ENCODE results near the gene SUPT5H. TPM values are rescaled to one million over a fixed set of nuclear protein-coding genes. Genes with fewer than 3 reads are reported as not detected.

SUPT5H gene
- total RNA-seq, 5 donors from 2014 or later (not counting 1 experiment from before 2014, with no cell fraction given), result 180 to 301 (median 194) TPM

DNA sequence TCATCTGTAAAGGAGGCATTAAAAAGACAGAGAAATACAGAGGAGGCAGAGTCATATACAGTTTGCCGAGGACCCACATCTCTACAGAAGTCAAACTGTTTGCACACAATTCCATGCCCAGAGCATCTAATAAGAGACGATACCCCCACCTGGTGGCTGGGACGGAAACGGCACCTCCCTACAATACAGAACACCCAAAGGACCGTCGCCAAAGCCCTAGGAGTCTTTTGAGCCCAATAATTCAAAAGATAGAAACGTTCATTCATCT is 33.6 kb upstream of the SUPT5H start:
- H3K4me1 ChIP-seq (ENCODE audit: control insufficient read depth in 1 of 2, extremely low read depth in 1 of 2, insufficient read depth in 2 of 2, low read length in 2 of 2), result peaks cover 14 to 59% of the 10 kb centered on the region in 2 experiments

DNA sequence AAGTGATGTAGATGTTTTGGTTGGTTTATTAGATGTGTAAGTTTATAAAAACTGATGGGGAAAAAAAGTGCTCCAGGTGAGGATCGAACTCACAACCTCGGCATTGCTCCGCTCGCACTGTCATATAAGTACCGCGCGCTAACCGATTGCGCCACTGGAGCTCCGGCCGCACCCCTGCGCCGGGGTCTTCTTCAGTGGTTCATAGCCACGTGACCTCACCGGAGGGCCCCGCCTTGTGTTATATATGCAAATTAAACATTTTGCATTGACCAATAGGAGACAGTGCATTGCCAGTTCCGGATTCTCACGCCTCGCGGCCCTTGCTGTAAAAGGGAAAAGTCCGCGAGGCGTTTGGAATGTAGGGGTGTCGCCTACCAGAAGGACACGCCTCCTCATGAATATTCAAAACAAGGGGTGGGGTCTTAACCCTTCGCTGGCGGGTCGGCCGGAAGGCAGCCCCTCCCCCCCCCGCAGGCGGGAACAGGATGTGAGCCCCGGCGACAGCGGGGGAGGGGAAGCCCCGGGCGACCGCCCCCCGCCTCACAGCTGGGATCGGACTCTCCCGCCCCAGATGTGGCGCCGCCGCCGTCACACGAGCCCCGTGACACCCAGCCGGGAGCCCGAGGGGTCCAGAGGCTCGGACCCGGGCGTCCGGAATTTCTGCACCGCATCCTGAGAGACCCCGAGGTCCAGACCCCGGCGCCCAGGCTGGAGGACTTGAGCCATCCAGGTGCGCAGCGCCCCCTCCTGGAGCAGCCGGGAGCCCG is 33.1 kb upstream of the SUPT5H start, which contains the start of gene PLEKHG2:
TSS of gene PLEKHG2 (plus strand) at position 570 of the 767 bp plus-strand sequence. CDS start 1,418 bp downstream, outside the sequence.
- Histone ChIP-seq H3K27me3 (replicated peaks in 1 of 2; ENCODE audit: control insufficient read depth in 2 of 2, extremely low read depth in 1 of 2, insufficient read depth in 2 of 2, low read length in 1 of 2) (no peaks in the 10 kb centered on the region), H3K4me3 (ENCODE audit: control insufficient read depth in 1 of 2, extremely low read depth in 1 of 2, low read length in 1 of 2) (peak within 1 kb of the TSS; percentile 96 to 97), H3K4me1 (ENCODE audit: control insufficient read depth in 1 of 2, extremely low read depth in 1 of 2, insufficient read depth in 2 of 2, low read length in 2 of 2) (peaks cover 14 to 59% of the 10 kb centered on the region in 2 experiments), H3K9me3 (no peaks in the 10 kb centered on the region), H3K27ac (ENCODE audit: low read length) (peak within 1 kb of the TSS; percentile 100), H3K36me3 (ENCODE audit: control insufficient read depth in 2 of 2, extremely low read depth in 1 of 2, insufficient read depth in 1 of 2, low read length in 1 of 2) (peaks cover 16 to 21% of the 10 kb centered on the region in 2 donors)
- POLR2A ChIA-PET, result interaction anchor here (0.7 to 1.8 kb wide), 11 partner anchors 9 to 60 kb away, joined by 3 to 13 read pairs (median 4); partner anchors contain the start of genes MED29 (in 1 of the 2), PAF1 (in 1 of the 2) and RPS16 (in 1 of the 2)
- ATAC-seq (replicated peaks in 1 of 4), result peak; percentile 64 to 73 (median 65)
- peaks cover 38 to 64% (median 44%) of the 10 kb centered on the region in 3 donors for H3K4me1 Mint-ChIP-seq
- CTCF ChIA-PET, result interaction anchor here (0.6 to 2.2 kb wide), 11 partner anchors 9 to 59 kb away, joined by 3 to 29 read pairs (median 4); partner anchors contain the start of genes MED29 (in 1 of the 2), PAF1 (in 1 of the 2) and RPS16 (in 1 of the 2)
- peaks cover 0 to 3% of the 10 kb centered on the region in 2 donors for H3K27me3 Mint-ChIP-seq
- 1% methylated on average over 39 of the region's 60 CpGs for WGBS (ENCODE audit: insufficient coverage)
- peak within 1 kb of the TSS; percentile 79 to 85 (median 83) for H3K4me3 Mint-ChIP-seq
- peaks cover 19% of the 10 kb centered on the region for H3K36me3 Mint-ChIP-seq
- peak within 1 kb of the TSS; percentile 93 to 94 for H3K27ac Mint-ChIP-seq
- H3K9me3 Mint-ChIP-seq, result no peaks in the 10 kb centered on the region
- peak; percentile 92 to 99 (median 96) for DNase-seq

More for the DNA sequence above, 33.6 kb upstream of the SUPT5H start:
- peak overlapping the region; percentile 93 to 94 for H3K27ac Mint-ChIP-seq
- Histone ChIP-seq H3K27me3 (replicated peaks in 1 of 2; ENCODE audit: control insufficient read depth in 2 of 2, extremely low read depth in 1 of 2, insufficient read depth in 2 of 2, low read length in 1 of 2) (no peaks in the 10 kb centered on the region), H3K27ac (ENCODE audit: low read length) (peak overlapping the region; percentile 100), H3K4me3 (ENCODE audit: control insufficient read depth in 1 of 2, extremely low read depth in 1 of 2, low read length in 1 of 2) (peak overlapping the region; percentile 20 to 97), H3K36me3 (ENCODE audit: control insufficient read depth in 2 of 2, extremely low read depth in 1 of 2, insufficient read depth in 1 of 2, low read length in 1 of 2) (peaks cover 16 to 21% of the 10 kb centered on the region in 2 donors), H3K9me3 (no peaks in the 10 kb centered on the region)
- H3K9me3 Mint-ChIP-seq, result no peaks in the 10 kb centered on the region
- POLR2A ChIA-PET, result interaction anchor here (0.6 to 1.8 kb wide), 12 partner anchors 9 to 60 kb away, joined by 3 to 13 read pairs (median 4); partner anchors contain the start of genes MED29 (in 1 of the 2), PAF1 (in 1 of the 2) and RPS16 (in 1 of the 2)
- ATAC-seq (replicated peaks in 1 of 4) (peak; percentile 39 to 50 (median 44)), DNase-seq (peak; percentile 79 to 96 (median 91))
- H3K36me3 Mint-ChIP-seq, result peaks cover 21% of the 10 kb centered on the region
- CTCF ChIA-PET, result interaction anchor here (0.6 to 2.2 kb wide), 13 partner anchors 8 to 58 kb away, joined by 3 to 29 read pairs (median 4); partner anchors contain the start of genes MED29 (in 1 of the 2), PAF1 (in 1 of the 2) and RPS16 (in 1 of the 2)
- no CpG with 5 or more reads among the region's 7 CpGs for whole genome bisulfite sequencing (ENCODE audit: insufficient coverage)
- peaks cover 38 to 64% (median 44%) of the 10 kb centered on the region in 3 donors for H3K4me1 Mint-ChIP-seq
- peak overlapping the region; percentile 79 to 85 (median 83) for H3K4me3 Mint-ChIP-seq
- peaks cover 0 to 3% of the 10 kb centered on the region in 2 donors for H3K27me3 Mint-ChIP-seq

DNA sequence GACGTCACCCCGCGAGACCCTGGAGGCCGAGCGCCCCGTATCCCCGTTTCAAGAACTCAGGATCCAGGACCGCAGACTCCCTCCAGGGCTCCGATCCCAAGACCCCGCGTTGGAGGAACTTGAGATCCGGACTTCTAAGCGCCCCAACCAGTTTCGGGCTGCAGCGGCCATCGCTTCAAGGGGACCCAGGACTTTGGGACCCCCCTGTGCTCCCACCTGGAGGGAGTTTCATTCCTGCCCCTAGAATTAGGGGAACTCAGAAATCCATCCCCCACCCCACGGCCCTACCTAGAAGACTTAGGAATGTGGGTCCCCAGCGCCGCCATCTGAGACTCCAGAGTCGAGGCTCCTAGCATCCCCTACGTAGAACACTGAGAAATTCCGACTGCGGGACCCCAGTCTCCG is 32.5 kb upstream of the SUPT5H start:
- DNase-seq (peak in 2 of 35 experiments; percentile 26 to 52), ATAC-seq (replicated peaks in 1 of 4) (no peak)

DNA sequence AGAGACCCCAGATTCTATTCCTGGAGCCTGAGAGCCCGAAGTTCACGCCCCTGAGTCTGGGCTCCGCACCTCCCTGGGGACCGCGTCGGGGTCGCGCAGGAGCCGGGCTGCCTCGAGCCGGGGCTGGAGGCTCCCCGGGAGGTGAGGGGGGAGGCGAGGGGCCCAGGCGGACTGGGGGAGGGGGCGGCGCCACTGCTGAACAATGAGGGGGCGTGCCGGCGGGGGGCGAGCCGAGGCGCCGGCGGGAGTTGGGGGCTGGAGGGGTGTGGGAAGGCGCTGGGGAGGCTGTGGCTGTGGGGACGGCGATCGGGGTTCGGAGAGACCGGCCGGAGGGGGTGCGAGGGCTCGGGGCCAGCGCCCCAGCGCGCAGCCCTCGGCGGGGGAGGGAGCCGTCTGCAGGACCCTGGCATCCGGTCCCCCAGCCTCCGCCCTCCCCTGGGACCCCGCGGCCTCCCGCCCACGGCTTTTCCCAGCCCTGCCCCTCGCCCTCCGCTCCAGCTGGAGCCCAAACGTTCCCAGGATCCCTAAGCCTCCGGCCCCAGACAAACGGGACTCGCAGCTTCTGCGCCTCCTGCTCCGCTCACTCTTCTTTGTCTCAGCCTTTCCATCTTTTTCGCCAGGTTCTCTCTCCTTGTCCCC is 32.0 kb upstream of the SUPT5H start:
- Histone ChIP-seq H3K27me3 (replicated peaks in 1 of 2; ENCODE audit: control insufficient read depth in 2 of 2, extremely low read depth in 1 of 2, insufficient read depth in 2 of 2, low read length in 1 of 2) (no peaks in the 10 kb centered on the region), H3K27ac (ENCODE audit: low read length) (peak overlapping the region; percentile 100), H3K9me3 (no peaks in the 10 kb centered on the region), H3K4me3 (ENCODE audit: control insufficient read depth in 1 of 2, extremely low read depth in 1 of 2, low read length in 1 of 2) (peak overlapping the region; percentile 96 to 97), H3K36me3 (ENCODE audit: control insufficient read depth in 2 of 2, extremely low read depth in 1 of 2, insufficient read depth in 1 of 2, low read length in 1 of 2) (peaks cover 14 to 17% of the 10 kb centered on the region in 2 donors), H3K4me1 (ENCODE audit: control insufficient read depth in 1 of 2, extremely low read depth in 1 of 2, insufficient read depth in 2 of 2, low read length in 2 of 2) (peaks cover 14 to 51% of the 10 kb centered on the region in 2 experiments)
- no peaks in the 10 kb centered on the region for H3K9me3 Mint-ChIP-seq
- 7% methylated on average over 37 of the region's 54 CpGs for WGBS (ENCODE audit: insufficient coverage)
- peaks cover 14% of the 10 kb centered on the region for H3K36me3 Mint-ChIP-seq
- CTCF ChIA-PET, result interaction anchor here in 1 of 2 donors (1.1 kb wide), 1 partner anchor 22 kb away, joined by 3 read pairs; the partner anchor contains the start of gene RPS16
- POLR2A ChIA-PET, result no interaction called here
- peaks cover 0 to 3% of the 10 kb centered on the region in 2 donors for H3K27me3 Mint-ChIP-seq
- DNase-seq (peak in 5 of 35 experiments; percentile 31 to 57 (median 38)), ATAC-seq (replicated peaks in 1 of 4) (no peak)
- peaks cover 35 to 57% (median 46%) of the 10 kb centered on the region in 3 donors for H3K4me1 Mint-ChIP-seq
- peak overlapping the region; percentile 93 to 96 for H3K27ac Mint-ChIP-seq
- H3K4me3 Mint-ChIP-seq, result peak overlapping the region; percentile 79 to 85 (median 83)

More for the DNA sequence above, 32.5 kb upstream of the SUPT5H start:
- H3K27me3 ChIP-seq (replicated peaks in 1 of 2; ENCODE audit: control insufficient read depth in 2 of 2, extremely low read depth in 1 of 2, insufficient read depth in 2 of 2, low read length in 1 of 2), result no peaks in the 10 kb centered on the region
- ChIA-PET POLR2A (no interaction called here), CTCF (interaction anchor here in 1 of 2 donors (2.2 kb wide), 1 partner anchor 11 kb away, joined by 29 read pairs; no protein-coding TSS in a partner anchor)
- H3K4me3 ChIP-seq (ENCODE audit: control insufficient read depth in 1 of 2, extremely low read depth in 1 of 2, low read length in 1 of 2), result peak overlapping the region; percentile 96 to 97
- Mint-ChIP-seq H3K4me1 (peaks cover 37 to 62% (median 46%) of the 10 kb centered on the region in 3 donors), H3K4me3 (peak overlapping the region; percentile 79 to 85 (median 83)), H3K36me3 (peaks cover 19% of the 10 kb centered on the region), H3K27ac (peak overlapping the region; percentile 80 to 84), H3K27me3 (peaks cover 0 to 3% of the 10 kb centered on the region in 2 donors), H3K9me3 (no peaks in the 10 kb centered on the region)
- peaks cover 14 to 56% of the 10 kb centered on the region in 2 experiments for H3K4me1 ChIP-seq (ENCODE audit: control insufficient read depth in 1 of 2, extremely low read depth in 1 of 2, insufficient read depth in 2 of 2, low read length in 2 of 2)
- no peaks in the 10 kb centered on the region for H3K9me3 ChIP-seq
- H3K36me3 ChIP-seq (ENCODE audit: control insufficient read depth in 2 of 2, extremely low read depth in 1 of 2, insufficient read depth in 1 of 2, low read length in 1 of 2), result peaks cover 17 to 19% of the 10 kb centered on the region in 2 donors
- 2% methylated on average over 17 of the region's 24 CpGs for WGBS (ENCODE audit: insufficient coverage)
- H3K27ac ChIP-seq (ENCODE audit: low read length), result peak overlapping the region; percentile 100

DNA sequence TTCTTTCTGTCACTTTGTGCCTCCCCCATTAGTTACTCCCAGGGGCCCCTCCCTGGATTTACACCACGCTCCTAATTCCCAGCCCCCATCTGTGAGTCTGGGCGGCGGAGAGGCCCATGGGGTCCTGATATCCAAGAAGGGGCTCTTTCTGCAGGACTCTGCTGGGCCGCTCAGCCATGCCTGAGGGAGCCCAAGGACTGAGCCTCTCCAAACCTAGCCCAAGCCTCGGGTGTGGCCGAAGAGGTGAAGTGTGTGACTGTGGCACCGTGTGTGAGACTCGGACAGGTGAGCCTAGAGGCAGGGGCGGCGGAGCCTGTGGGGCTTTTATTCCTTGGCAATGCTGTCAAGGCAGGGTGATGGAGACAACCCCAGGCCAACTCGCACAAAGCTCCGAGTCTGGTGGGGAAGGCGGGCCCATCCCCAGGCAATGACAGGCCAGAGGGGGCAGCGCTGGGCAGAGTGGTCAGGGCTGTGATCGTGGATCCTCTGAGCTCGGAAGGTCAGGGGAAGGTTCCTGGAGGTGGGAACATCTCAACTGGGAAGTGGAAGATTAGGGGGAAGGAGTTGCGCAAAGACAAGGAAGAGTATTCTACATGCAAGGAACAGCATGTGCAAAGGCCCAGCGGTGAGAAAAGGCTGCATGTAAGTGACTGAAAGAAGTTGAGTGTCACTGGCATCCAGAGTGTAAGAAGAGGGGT is 31.3 kb upstream of the SUPT5H start:
- WGBS (ENCODE audit: insufficient coverage), result 81% methylated on average over 16 of the region's 18 CpGs
- Mint-ChIP-seq H3K4me3 (peak overlapping the region; percentile 78 to 83 (median 82)), H3K27ac (peak overlapping the region; percentile 93 to 96), H3K36me3 (peaks cover 13% of the 10 kb centered on the region), H3K27me3 (peaks cover 0 to 3% of the 10 kb centered on the region in 2 donors), H3K4me1 (peaks cover 31 to 50% (median 41%) of the 10 kb centered on the region in 3 donors), H3K9me3 (no peaks in the 10 kb centered on the region)
- Histone ChIP-seq H3K9me3 (no peaks in the 10 kb centered on the region), H3K36me3 (ENCODE audit: control insufficient read depth in 2 of 2, extremely low read depth in 1 of 2, insufficient read depth in 1 of 2, low read length in 1 of 2) (peaks cover 14 to 17% of the 10 kb centered on the region in 2 donors), H3K4me1 (ENCODE audit: control insufficient read depth in 1 of 2, extremely low read depth in 1 of 2, insufficient read depth in 2 of 2, low read length in 2 of 2) (peaks cover 14 to 44% of the 10 kb centered on the region in 2 experiments), H3K27ac (ENCODE audit: low read length) (peak overlapping the region; percentile 100), H3K27me3 (replicated peaks in 1 of 2; ENCODE audit: control insufficient read depth in 2 of 2, extremely low read depth in 1 of 2, insufficient read depth in 2 of 2, low read length in 1 of 2) (no peaks in the 10 kb centered on the region), H3K4me3 (ENCODE audit: control insufficient read depth in 1 of 2, extremely low read depth in 1 of 2, low read length in 1 of 2) (peak overlapping the region; percentile 62 to 97)
- CTCF ChIA-PET, result interaction anchor here in 1 of 2 donors (1.1 kb wide), 1 partner anchor 22 kb away, joined by 3 read pairs; the partner anchor contains the start of gene RPS16
- POLR2A ChIA-PET, result no interaction called here
- DNase-seq (peak in 1 of 35 experiments; percentile 39), ATAC-seq (replicated peaks in 1 of 4) (no peak)
